Stimulated activated CD4-positive, alpha-beta T cell treated with anti-CD3 and anti-CD28 coated beads, Interleukin-1b, Interleukin-23, amount 100 ng/mL, for 48 hours (primary cell): ENCODE measurements around the gene NSMCE1.

ENCODE experiments used
- DNase-seq: peaks from one replicate; pipeline ENCODE4 v3.0.0-alpha.2; 2020

NSMCE1 gene

DNA sequence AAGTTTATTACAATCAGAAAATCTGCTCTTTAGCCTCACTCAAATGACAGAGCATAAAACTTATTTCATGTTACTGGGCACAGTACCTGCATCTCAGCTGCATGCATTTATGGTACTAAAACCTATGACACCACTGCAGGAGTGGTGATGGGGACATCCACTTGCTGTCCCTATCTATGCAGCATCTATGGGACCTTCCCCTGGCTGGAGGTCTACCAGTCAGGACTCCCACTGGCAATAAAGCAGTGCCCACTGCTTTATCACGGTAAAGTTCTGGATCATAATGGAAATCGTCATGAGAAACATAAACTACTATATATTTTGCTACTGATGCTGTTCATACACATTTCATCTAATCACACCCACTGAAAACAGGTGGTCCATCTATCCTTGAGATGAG, 26.2 kb downstream of the NSMCE1 start:
- no peak for DNase-seq

DNA sequence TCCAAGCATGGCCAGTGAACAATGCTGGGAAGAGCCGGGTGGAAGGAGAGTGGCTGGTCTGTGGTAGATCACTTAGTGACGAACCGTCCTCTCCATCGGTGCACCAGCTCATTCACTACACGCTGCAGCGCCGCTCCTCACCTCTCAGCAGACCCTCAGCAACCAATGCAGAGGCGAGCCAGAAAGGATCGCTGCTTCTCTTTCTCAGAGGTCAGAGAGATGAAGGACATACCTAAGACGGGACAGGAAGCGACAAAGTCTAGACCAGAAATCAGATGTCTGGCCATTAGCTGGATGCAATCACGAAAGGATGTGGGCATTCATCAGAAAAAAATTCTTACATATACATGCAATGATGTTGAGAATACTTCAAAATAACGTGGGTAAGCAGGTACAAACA, 26.9 kb downstream of the NSMCE1 start:
- DNase-seq, result no peak

DNA sequence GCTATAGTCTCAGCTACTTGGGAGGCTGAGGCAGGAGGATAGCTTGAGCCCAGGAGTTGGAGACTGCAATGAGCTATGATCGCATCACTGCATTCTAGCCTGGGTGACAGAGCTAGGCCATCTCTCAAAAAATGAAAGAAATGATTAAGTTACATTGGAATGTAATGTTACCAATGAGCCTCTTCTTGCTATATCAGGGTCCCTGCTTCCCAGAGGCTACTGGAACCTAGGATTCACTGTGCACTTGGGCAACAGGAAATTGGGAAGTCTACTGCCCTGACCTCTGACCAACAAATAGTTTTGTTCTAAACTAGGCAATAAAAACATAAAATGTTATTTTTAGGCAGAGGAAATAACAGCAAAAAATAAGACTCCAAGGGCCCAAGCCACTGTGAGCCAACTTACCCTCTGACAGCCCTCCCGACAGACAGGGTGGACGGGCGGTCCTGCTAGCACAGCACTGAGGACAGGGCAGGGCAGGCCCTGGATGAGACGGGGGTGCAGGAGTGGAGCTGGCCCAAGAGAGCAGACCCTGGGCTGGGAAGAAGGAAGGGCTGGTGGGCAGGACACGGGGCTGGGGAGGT, 27.5 kb downstream of the NSMCE1 start:
- no peak for DNase-seq

DNA sequence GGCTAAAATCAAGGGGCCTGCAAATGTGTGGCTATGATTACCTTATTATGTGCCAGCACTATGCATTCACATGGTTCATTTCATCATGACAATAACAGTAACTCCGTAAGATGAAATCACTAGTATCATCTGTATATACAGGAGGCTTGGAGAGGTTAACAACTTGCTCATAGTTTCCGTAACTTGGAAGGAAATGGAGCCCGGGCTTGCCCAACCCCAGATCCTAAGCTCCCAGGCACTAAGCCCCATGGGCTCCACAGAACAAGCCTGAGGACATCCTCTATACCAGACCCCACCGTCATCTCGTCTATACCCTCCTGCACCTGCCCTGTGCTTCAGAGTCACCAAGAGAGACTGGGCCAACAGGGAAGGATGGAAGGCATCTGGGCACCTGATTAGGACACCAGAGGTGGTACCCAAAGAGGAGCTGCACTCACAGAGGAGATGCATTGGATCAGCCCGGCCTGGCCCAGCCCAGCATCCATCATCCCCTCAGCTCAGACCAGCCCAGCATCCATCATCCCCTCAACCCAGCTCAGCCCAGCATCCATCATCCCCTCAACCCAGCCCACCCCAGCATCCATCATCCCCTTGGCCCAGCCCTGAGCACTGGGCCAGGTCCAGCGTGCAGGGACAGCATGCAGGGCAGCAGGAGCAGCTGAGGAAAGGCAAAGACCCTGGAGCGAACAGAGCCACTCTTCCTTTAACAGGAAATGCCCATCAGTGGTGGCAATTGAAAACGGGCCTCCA, 28.5 kb downstream of the NSMCE1 start:
- no peak for DNase-seq

DNA sequence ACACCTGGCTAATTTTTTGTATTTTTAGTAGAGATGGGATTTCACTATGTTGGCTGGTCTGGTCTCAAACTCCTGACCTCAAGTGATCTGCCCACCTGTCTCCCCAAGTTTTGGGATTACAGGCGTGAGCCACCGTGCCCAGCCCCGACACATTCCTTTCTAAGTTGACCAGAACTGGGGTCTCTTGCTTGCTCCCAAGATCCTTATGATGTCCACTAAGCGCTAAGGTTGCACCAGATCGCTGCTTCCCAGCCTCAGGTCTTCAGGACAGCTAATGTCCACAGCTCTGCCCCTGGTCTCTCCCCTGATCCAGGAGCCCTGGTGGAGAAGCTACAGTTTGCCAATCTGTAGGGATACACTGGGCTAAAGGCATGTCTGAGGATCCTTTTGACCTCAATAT, 29.5 kb downstream of the NSMCE1 start:
- no peak for DNase-seq

DNA sequence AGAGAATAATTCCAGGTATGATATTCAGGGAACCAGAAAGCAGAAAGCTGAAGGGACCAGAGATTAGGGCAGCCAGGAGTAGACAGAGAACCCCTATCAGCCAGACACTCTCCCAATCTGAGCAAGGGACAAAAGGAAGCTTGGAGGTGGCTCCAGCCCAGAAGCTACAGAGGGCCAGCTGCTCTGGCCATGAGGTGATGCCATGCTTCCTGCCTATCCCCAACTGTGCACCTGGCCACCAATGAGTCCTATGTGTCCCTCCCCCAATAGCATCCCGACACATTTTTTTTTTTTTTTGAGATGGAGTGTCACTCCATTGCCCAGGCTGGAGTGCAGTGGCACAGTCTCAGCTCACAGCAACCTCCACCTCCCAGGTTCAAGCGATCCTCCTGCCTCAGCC, 30.0 kb downstream of the NSMCE1 start:
- no peak for DNase-seq

DNA sequence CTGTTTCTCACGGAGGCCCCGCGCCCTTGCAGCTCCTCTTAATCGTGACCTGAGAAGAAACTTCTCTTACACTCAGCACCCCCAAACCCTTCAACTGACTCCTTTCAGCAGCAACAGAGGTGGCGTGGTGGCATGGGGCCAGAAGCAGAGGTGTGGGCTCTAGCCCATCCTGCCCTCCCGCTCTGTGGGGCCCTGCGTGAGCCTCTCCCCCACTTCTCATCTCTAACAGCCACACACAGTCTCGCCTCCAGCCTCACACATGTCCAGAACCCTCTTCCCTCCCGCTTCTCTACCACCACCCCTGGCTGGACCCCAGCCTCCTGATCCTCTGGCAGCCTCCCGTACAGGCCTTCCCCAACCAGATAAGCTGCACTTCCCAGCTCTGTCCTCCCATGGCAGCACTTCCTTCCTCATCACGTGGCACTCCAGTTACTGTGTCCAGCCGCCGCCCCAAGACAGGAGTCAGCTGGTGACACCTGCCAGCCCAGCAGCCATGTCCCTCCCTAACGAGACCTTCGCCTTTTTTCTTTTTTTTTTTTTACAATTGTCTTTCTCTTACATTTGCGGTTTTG, 30.5 kb downstream of the NSMCE1 start:
- peak; percentile 51 for DNase-seq

DNA sequence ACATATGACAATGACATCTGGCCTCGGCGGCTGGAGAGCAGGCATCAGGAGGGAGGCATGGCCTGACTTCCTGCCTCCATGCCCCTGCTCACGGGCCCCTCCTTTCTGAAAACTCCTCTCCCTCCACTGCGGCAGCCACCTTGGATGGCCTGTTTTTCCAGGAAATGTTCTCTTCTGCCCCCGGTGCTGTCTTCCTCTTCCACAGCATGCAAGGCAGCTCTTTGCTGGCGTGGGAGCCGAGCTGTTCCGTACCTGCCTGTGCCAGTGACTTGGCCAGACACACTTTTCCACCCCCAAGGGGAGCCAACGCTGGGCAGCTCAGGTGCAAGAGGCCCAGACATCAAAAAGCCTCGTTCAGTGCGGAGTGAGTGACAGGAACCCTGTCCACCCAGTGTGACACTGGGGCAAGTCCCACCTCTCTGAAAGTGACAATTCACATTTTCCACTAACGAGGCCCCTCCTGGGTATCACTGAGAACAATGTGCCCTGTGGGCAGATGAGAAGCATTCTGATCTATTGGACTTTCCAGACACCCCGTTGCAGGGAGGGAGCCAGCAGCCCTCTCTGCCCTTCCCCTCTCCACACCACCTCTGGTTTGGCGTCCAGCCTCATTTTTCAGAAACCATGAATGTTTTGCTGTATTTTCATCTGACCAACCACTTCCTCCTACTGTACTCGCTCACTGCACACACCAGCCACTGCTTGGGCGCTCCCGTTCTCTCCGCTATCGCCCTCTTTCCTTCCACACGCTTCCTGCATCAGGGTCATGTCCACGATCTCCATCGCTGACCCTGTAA, 31.2 kb downstream of the NSMCE1 start:
- DNase-seq, result peak; percentile 90

DNA sequence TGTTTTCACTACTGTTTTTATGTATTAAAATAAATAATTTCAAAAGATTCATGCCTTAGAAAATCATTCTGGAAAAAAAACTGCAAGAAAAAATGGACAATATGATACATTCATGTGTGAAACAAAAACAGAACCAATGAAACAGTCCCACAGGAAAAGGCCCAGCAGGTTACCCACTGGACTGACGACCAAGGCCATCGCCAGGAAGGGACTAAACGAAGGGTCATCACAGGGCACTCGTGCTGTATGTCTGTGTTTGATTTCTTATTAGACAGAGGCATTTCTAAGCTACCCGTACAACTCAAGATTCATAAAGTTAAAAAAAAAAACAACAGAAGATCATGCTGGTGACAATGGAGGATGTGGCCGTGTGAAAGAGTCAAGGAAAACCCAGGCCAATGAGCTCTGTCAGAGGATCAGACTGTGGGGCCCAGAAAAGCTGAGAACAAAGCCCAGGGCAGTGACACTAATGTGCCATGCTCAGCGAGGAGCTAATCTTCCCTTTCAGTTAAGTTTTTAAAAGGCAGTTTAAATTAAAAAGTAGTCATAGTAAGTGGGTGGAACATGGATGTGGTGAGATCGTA, 31.8 kb downstream of the NSMCE1 start:
- DNase-seq, result no peak

DNA sequence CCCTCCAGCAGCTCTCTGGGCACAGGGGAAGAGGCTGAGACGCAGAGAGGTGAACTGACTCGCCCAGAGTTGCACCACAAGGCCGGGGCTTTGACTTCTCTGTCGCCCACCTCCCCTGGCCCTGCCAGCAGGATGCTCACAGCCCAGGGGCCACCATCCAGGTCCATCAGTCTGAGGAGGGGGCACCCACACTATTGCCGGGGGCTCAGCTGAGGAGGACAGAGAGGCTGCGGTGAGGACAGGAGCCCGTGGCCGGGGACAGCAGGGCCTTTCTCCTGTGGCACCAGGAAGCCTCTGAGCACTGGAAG, 32.7 kb downstream of the NSMCE1 start:
- peak; percentile 35 for DNase-seq

DNA sequence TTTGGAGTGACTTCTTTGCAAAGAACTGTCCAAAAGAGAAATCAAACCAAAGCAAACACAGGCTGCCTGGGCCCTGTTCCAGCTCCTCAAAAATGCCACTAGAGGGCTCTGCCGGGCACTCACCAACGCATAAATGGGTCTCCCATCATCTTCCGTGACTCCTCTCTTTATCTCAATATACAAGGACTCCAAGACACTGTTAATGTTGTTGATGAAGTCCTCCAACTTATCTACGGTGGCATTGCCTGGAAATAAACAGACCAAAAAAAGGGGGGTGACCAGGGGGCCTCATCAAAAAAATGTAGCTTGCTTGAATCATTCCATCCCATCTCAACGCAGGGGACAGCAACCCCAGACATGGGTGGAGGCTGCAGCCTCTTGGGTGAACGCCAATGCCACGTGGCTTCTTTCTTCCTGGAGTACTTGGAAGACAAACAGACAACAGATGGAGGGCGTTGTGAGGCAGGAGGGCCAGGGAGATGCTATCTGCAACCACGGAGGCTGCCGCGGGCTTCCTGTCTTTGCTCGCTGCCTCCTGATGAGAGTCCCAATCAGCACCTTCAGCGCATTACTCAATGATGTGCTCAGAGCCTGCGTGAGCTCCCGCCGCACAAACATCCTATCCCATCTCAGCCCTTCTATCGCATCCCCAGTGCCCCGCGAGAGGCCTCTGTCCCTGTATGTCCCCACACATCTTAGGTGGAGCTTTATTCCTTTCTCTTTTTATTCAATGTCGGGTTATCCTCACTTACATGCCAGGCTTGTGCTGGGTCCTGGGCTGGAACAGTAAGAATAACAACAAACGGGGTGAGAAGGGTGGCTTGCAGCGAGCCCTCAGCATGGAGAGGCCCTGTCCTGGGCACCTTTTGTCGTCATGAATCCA, 33.3 kb downstream of the NSMCE1 start:
- DNase-seq, result peak; percentile 87

DNA sequence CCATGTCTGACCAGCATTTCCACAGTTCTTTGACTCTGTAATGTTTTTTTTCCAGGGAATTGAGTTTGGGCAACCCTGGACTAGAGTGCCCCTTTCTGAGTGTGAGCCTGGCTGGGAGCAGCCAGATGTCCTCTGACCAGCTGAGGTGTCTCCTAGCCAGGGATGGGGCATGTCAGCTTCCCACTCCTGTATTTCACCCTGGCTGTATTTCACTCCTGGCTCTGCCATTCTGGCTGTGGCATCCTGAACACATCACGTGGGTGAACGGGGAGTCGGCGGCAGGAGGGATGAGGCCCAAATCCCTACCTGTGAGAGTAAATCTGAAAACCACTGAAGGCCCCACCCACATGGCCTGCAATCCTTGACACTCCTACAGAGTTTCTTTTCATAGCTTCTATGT, 34.0 kb downstream of the NSMCE1 start:
- DNase-seq, result no peak

DNA sequence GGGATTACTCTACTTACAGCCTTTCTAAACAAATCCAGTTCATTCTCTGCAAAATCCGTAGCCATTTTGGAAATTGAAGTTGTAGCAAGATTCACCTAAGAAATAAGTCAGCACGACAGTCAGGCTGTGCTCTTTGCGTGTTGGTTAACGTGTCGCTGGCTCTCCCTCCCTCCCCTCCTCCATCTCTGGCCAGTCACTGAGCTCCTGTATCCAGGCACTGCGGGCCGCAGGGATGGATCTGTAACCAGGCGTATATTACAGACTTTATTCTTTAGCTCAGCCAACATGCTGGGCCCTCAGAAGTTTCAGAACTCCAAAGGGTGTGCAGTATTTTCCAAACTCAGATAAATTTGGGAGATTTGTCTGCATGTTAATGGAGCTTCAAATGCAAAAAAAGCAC, 34.4 kb downstream of the NSMCE1 start:
- no peak for DNase-seq

DNA sequence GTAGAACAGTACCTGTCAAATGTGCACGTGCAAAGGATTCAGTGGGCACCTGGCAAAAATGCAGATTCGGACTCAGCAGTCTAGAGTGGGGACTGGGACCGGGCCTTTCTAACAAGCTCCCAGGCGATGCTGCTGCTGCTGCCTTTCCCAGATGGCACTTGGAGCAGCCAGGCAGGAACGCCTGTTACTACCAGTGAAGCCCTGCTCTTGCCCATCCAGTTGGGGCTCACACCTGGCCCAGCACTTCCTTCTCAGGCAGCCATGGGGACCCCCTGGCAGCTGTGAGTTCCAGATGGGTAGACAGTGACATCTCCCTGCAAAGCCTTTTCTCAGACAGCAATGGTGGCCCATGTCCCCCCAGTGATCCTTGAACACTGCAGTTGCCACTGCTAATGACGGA, 34.8 kb downstream of the NSMCE1 start:
- DNase-seq, result no peak

DNA sequence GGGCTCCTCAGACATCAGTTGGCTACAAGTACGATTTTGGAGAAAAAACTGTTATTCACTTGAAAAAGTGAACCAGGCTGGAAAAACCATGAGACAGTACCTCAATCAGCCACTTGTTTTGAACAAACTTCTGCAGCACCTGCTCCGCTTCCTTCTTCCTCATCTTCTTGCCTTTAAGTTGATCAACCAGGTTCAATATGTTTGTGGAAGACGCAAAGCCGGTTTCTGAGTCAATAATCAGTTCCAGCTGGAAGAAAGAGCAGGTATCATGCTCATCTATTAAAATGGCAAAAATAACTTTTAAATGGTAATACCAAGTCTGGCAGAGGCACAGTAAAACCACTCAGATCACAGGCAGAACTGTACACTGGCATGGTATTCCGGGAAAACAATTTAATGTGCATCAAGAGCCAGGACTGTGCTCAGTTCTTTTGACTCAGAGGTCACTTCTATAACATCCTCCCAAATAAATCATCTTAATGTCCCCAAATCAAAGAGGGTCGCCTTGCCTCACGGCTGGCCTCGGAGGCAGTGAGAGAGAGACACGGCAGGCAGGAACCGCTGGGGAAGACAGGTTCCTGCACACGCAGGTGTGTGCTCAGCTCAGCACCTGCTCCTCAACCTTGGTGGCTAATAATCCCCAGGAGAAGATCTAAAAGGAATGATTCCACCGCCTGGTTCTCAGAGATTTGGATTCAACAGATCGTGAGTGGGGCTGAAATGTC, 35.5 kb downstream of the NSMCE1 start:
- no peak for DNase-seq

DNA sequence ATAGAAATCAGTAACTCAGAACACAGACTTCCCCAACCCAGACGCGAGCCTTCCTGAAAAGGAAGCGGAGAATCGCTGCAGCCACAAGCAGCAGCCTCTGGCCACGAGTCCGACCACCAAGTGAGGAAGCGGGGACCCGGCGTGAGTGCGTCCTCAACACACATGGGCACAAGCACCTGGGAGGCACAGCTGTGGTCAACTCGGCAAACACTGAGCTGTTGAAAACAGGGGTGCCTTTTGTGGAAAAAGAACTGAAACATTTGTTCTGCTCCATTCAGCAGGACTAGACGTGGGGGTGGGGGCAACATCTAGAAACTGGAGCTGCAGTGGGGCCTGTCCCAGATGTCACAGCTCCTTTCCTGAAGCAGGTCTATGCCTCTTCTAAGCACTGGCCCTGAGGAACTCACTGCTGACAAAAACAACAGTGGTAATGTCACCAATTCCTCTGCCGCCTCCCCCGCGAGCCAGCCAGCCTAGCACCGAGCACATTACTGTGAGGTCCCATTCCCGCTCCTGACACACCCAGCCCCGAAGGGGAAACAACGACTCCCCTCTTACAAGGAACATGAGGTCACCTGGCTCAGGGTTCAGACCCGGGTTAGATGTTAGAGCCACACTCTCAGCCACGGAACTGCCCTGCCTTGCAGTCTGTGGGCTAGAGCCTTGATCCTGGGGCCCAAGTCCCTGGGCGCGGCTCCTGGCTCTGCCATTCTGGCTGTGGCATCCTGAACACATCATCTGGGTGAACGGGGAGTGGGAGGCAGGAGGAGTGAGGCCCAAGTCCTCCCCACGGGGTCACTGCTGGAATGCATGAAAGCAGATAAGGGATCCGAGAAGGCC, 36.3 kb downstream of the NSMCE1 start:
- peak; percentile 79 for DNase-seq

DNA sequence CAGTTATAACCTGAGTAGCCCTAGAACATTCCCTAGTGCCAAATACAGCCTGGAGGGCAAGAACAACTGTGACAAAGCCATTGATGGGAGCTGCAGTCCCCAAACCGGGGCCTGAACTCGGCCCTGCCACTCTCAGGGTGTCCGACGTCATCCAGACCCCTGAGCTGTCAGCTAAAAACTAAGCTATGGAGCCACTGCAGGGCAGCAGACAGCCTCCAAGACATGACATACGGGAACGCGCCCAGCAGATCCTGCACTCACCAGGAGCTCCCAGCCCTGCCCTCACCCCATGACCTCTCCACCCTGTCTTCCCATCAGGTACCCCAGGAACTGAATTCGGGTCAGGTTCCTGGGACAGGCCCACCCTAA, 36.9 kb downstream of the NSMCE1 start:
- no peak for DNase-seq

DNA sequence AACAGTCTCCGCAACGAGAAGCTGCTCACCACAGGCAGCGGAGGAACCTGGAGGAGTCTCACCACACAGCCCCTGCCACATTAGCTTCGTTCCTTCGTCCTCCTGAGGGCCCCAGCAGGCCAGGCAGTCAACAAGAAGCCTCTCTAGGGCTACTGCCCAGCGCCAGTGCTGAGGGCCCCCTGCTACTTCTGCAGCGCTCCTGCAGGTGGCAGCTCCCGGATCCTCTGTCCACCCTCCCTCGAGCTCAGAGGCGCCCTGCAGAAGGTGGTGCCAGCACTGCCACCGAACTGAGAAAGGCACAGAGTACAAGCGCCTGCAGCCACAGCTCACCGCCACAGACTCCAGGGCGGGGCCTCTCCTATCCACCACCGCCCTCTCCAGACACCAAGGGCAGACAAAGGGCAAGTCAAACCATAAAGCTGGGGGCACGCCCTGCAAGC, 38.0 kb downstream of the NSMCE1 start:
- peak; percentile 75 for DNase-seq

DNA sequence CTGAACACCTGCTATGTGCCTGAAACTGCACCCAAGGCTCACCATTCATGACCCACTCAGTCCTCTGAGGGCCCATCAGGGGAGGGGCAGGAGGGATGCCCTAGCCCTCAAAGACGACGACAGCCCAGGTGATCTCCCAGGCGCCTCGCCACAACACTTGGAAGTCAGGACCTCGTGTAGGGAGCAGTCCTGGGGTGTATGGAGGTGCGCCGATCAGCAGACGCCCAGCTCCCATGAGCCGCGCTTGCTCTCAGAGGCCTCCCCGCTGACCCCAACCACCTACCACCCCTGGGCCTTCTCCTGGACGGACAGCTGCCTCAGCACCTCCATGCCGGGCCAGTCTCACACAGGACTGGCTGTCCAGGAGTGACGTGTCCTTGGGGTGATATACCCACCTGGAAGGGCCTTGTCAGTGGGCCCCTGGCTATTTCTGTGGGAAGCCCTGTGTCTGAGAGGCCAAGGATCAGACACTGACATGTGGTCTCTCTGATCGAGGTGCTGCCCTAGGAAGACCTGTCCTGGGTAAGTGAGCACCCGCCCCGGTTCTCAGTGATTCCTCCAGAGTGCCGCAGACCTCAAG, 38.6 kb downstream of the NSMCE1 start:
- no peak for DNase-seq
